ENCODE measurements around the gene TTLL10.

- TF ChIP-seq, protein P1, sequence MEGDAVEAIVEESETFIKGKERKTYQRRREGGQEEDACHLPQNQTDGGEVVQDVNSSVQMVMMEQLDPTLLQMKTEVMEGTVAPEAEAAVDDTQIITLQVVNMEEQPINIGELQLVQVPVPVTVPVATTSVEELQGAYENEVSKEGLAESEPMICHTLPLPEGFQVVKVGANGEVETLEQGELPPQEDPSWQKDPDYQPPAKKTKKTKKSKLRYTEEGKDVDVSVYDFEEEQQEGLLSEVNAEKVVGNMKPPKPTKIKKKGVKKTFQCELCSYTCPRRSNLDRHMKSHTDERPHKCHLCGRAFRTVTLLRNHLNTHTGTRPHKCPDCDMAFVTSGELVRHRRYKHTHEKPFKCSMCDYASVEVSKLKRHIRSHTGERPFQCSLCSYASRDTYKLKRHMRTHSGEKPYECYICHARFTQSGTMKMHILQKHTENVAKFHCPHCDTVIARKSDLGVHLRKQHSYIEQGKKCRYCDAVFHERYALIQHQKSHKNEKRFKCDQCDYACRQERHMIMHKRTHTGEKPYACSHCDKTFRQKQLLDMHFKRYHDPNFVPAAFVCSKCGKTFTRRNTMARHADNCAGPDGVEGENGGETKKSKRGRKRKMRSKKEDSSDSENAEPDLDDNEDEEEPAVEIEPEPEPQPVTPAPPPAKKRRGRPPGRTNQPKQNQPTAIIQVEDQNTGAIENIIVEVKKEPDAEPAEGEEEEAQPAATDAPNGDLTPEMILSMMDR (IDR thresholded peaks at IDR 0.05) = no peak
- TF ChIP-seq POLR2AphosphoS5 (IDR thresholded peaks at IDR 0.05) = no peak
Measured at GRCh38 chr1:1211541-1212441, 38.1 kb downstream of the TTLL10 start.
